Common myeloid progenitor, CD34-positive (primary cell): ENCODE measurements around the gene PPP1R3F. TPM values are rescaled to one million over a fixed set of nuclear protein-coding genes. Genes with fewer than 3 reads are reported as not detected.

ENCODE experiments used
- CTCF ChIA-PET: fragments of 350-600 bp; sonication (Branson Sonifier 250); formaldehyde crosslinking; loops from one replicate; lab custom pipeline; 2021; ENCODE audit warnings: antibody characterized with exemption; lab: Charles Lee
- POLR2A ChIA-PET: fragments of 350-600 bp; sonication (Branson Sonifier 250); formaldehyde crosslinking; loops from one replicate; lab custom pipeline; 2021; ENCODE audit warnings: antibody characterized with exemption; lab: Charles Lee
- DNase-seq, 3 donors: peaks; one replicate each; pipeline versions ENCODE4 v3.0.0 to v3.0.0-alpha.2; 2013
- H3K27ac ChIP-seq, 2 experiments: 1 replicate in 1 of 2; 2 replicates in 1 of 2; pipeline ENCODE4 v1.7.0; 2013; ENCODE audit warnings: inconsistent platforms in 2 of 2, low read length in 2 of 2, mild to moderate bottlenecking in 2 of 2, low read depth in 1 of 2, moderate library complexity in 1 of 2; ENCODE audit not compliant: severe bottlenecking in 2 of 2, insufficient read depth in 1 of 2, poor library complexity in 1 of 2
- H3K27me3 ChIP-seq, 5 experiments: replicated peaks in 2 of 5; 1 replicate in 3 of 5; 2 replicates in 2 of 5; pipeline versions ENCODE4 v1.6.1 to v1.7.0; 2013; ENCODE audit warnings: low read length in 4 of 5, mild to moderate bottlenecking in 2 of 5, moderate library complexity in 2 of 5, inconsistent platforms in 1 of 5; ENCODE audit not compliant: insufficient read depth in 5 of 5, control insufficient read depth in 4 of 5
- H3K36me3 ChIP-seq, 4 experiments: 1 replicate in 2 of 4; 2 replicates in 2 of 4; pipeline versions ENCODE4 v1.6.1 to v1.7.0; 2013; ENCODE audit warnings: low read length in 3 of 4, control low read depth in 1 of 4, mild to moderate bottlenecking in 1 of 4; ENCODE audit not compliant: control insufficient read depth in 4 of 4, insufficient read depth in 4 of 4
- H3K4me1 ChIP-seq, 4 experiments: 1 replicate in 3 of 4; 2 replicates in 1 of 4; pipeline versions ENCODE4 v1.6.1 to v1.7.1; 2013; ENCODE audit warnings: low read length in 3 of 4, mild to moderate bottlenecking in 3 of 4, control low read depth in 1 of 4, inconsistent platforms in 1 of 4, moderate library complexity in 1 of 4; ENCODE audit not compliant: control insufficient read depth in 4 of 4, insufficient read depth in 4 of 4; ENCODE audit errors: control extremely low read depth in 1 of 4
- H3K4me3 ChIP-seq, 7 experiments: 1 replicate in 4 of 7; 2 replicates in 3 of 7; pipeline versions ENCODE4 v1.5.1 to v1.7.0; 2013; ENCODE audit warnings: mild to moderate bottlenecking in 7 of 7, low read length in 6 of 7, moderate library complexity in 6 of 7, inconsistent platforms in 2 of 7, low read depth in 2 of 7, control low read depth in 1 of 7; ENCODE audit not compliant: insufficient read depth in 4 of 7, control insufficient read depth in 1 of 7; ENCODE audit errors: extremely low read depth in 1 of 7
- H3K9me3 ChIP-seq, 5 experiments: 1 replicate in 4 of 5; 2 replicates in 1 of 5; pipeline versions ENCODE4 v1.6.1 to v1.7.1; 2013; ENCODE audit warnings: low read length in 4 of 5, mild to moderate bottlenecking in 2 of 5, inconsistent platforms in 1 of 5, low read depth in 1 of 5, moderate library complexity in 1 of 5; ENCODE audit not compliant: control insufficient read depth in 4 of 5, insufficient read depth in 2 of 5; ENCODE audit errors: control extremely low read depth in 1 of 5
- WGBS: methylation state at CpG from one replicate; pipeline ENCODE4 v1.1.5; 2013; ENCODE audit not compliant: insufficient coverage; 5-methylcytosine and 5-hydroxymethylcytosine counted together
- polyA plus RNA-seq: library from polyadenylated mRNA; unstranded; fragments of 120-200 nt; gene quantifications from one replicate; pipeline ENCODE4 v1.2.1, GENCODE V29; 2013

PPP1R3F gene
- 3.0 TPM for polyA plus RNA-seq

- Histone ChIP-seq H3K4me1 (peaks cover 5 to 44% (median 24%) of the 10 kb centered on the region in 4 experiments), H3K4me3 (peak within 1 kb of the TSS; percentile 62 to 89 (median 74)), H3K27me3 (no peaks in the 10 kb centered on the region), H3K27ac (peak within 1 kb of the TSS; percentile 88 to 95), H3K9me3 (peaks cover 0 to 3% (median 0%) of the 10 kb centered on the region in 5 experiments), H3K36me3 (peaks cover 0 to 8% (median 2%) of the 10 kb centered on the region in 4 experiments)
- ChIA-PET CTCF (no interaction called here), POLR2A (interaction anchor here (0.5 kb wide), 1 partner anchor 31 kb away, joined by 4 read pairs; no protein-coding TSS in a partner anchor)
- 46% methylated on average over 64 of the region's 70 CpGs for WGBS
- no peak for DNase-seq
Observed at GRCh38 chrX:49269767-49270248, at the start of gene PPP1R3F. Gene PPP1R3F, plus strand, starts transcription at chrX:49269793. Its CDS starts 77 bp downstream, at chrX:49269870.

GRCh38 chrX:49220100-49220499 is 49.5 kb upstream of the PPP1R3F start:
- no peaks in the 10 kb centered on the region for H3K4me1 ChIP-seq
- H3K36me3 ChIP-seq, result no peaks in the 10 kb centered on the region
- ChIA-PET CTCF (interaction anchor here (1.5 kb wide), 1 partner anchor 15 kb away, joined by 3 read pairs; the partner anchor contains the start of gene CCDC22), POLR2A (no interaction called here)
- no peaks in the 10 kb centered on the region for H3K27me3 ChIP-seq
- no peak for DNase-seq
- no peaks in the 10 kb centered on the region for H3K9me3 ChIP-seq
- no peak overlapping the region for H3K4me3 ChIP-seq
- no peak overlapping the region for H3K27ac ChIP-seq

GRCh38 chrX:49221868-49222267 is 47.7 kb upstream of the PPP1R3F start:
- CTCF ChIA-PET, result no interaction called here
- DNase-seq, result no peak
- POLR2A ChIA-PET, result no interaction called here
- Histone ChIP-seq H3K4me3 (no peak overlapping the region), H3K4me1 (no peaks in the 10 kb centered on the region), H3K9me3 (no peaks in the 10 kb centered on the region), H3K36me3 (no peaks in the 10 kb centered on the region), H3K27me3 (no peaks in the 10 kb centered on the region), H3K27ac (no peak overlapping the region)
- 90% methylated on average over 2 of the region's 2 CpGs for WGBS

GRCh38 chrX:49225858-49226257 is 43.7 kb upstream of the PPP1R3F start:
- Histone ChIP-seq H3K4me3 (no peak overlapping the region), H3K4me1 (peaks cover 0 to 7% (median 6%) of the 10 kb centered on the region in 4 experiments), H3K9me3 (no peaks in the 10 kb centered on the region), H3K27ac (no peak overlapping the region), H3K27me3 (no peaks in the 10 kb centered on the region), H3K36me3 (no peaks in the 10 kb centered on the region)
- no peak for DNase-seq
- POLR2A ChIA-PET, result no interaction called here
- CTCF ChIA-PET, result no interaction called here
- WGBS, result 83% methylated on average over 14 of the region's 14 CpGs

- no peak overlapping the region for H3K27ac ChIP-seq
- no peak overlapping the region for H3K4me3 ChIP-seq
- no peaks in the 10 kb centered on the region for H3K27me3 ChIP-seq
- WGBS, result 96% methylated on average over 9 of the region's 9 CpGs
- peaks cover 0 to 12% (median 7%) of the 10 kb centered on the region in 4 experiments for H3K4me1 ChIP-seq
- H3K36me3 ChIP-seq, result no peaks in the 10 kb centered on the region
- ChIA-PET CTCF (no interaction called here), POLR2A (no interaction called here)
- no peaks in the 10 kb centered on the region for H3K9me3 ChIP-seq
- DNase-seq, result no peak
Observed at GRCh38 chrX:49226946-49227345, 42.6 kb upstream of the PPP1R3F start.

GRCh38 chrX:49227726-49228125 is 41.9 kb upstream of the PPP1R3F start:
- no peak overlapping the region for H3K27ac ChIP-seq
- WGBS, result 73% methylated on average over 2 of the region's 2 CpGs
- H3K27me3 ChIP-seq, result no peaks in the 10 kb centered on the region
- H3K9me3 ChIP-seq, result no peaks in the 10 kb centered on the region
- no peak for DNase-seq
- H3K4me3 ChIP-seq, result no peak overlapping the region
- ChIA-PET CTCF (interaction anchor here (1.0 kb wide), 1 partner anchor 38 kb away, joined by 3 read pairs; no protein-coding TSS in a partner anchor), POLR2A (no interaction called here)
- peaks cover 0 to 12% (median 7%) of the 10 kb centered on the region in 4 experiments for H3K4me1 ChIP-seq
- no peaks in the 10 kb centered on the region for H3K36me3 ChIP-seq

GRCh38 chrX:49228185-49228584 is 41.4 kb upstream of the PPP1R3F start:
- no peak overlapping the region for H3K4me3 ChIP-seq
- ChIA-PET POLR2A (no interaction called here), CTCF (interaction anchor here (1.0 kb wide), 1 partner anchor 39 kb away, joined by 3 read pairs; no protein-coding TSS in a partner anchor)

More at GRCh38 chrX:49228185-49228584, 41.4 kb upstream of the PPP1R3F start:
- Histone ChIP-seq H3K4me1 (peaks cover 0 to 12% (median 7%) of the 10 kb centered on the region in 4 experiments), H3K27me3 (no peaks in the 10 kb centered on the region), H3K36me3 (no peaks in the 10 kb centered on the region), H3K27ac (no peak overlapping the region), H3K9me3 (no peaks in the 10 kb centered on the region)
- 85% methylated on average over 17 of the region's 17 CpGs for WGBS
- DNase-seq, result no peak
